GM18870 (cell line): Measurements from ENCODE around the gene SPDYE16.
A peak's percentile ranks its signal among the peaks of the same experiment; 100 is the strongest.
"Not testable (repeated sequence)": the region's sequence is repeated elsewhere in the genome, so short reads cannot be mapped to it uniquely, and the experiment has no call there.

Experiments used
- ATAC-seq: cut with Tn5 transposase; IDR thresholded peaks from one replicate; pipeline ENCODE4 v1.9.1; 2021; ENCODE audit warnings: moderate library complexity; ENCODE audit not compliant: unreplicated experiment

Gene SPDYE16

GRCh38 chr7:76549855-76550248, 6.8 kb upstream of the SPDYE16 start:
- not testable (repeated sequence) for ATAC-seq

- peak; percentile 98 for ATAC-seq
Observed at GRCh38 chr7:76549025-76549854, 6.1 kb upstream of the SPDYE16 start.

GRCh38 chr7:76531643-76532042, 11.5 kb downstream of the SPDYE16 start:
- ATAC-seq = not testable (repeated sequence)

GRCh38 chr7:76526183-76526582, 16.9 kb downstream of the SPDYE16 start:
- not testable (repeated sequence) for ATAC-seq

GRCh38 chr7:76516932-76517331, 26.2 kb downstream of the SPDYE16 start:
- ATAC-seq = not testable (repeated sequence)

- no peak for ATAC-seq
Observed at GRCh38 chr7:76515999-76516443, 27.1 kb downstream of the SPDYE16 start.

- no peak for ATAC-seq
Observed at GRCh38 chr7:76514926-76515771, 27.9 kb downstream of the SPDYE16 start.

- no peak for ATAC-seq
Observed at GRCh38 chr7:76513817-76514799, 29.0 kb downstream of the SPDYE16 start.

- ATAC-seq = no peak
Observed at GRCh38 chr7:76512941-76513816, 29.9 kb downstream of the SPDYE16 start.

GRCh38 chr7:76511911-76512885, 30.9 kb downstream of the SPDYE16 start:
- ATAC-seq = not testable (repeated sequence)

- not testable (repeated sequence) for ATAC-seq
Observed at GRCh38 chr7:76511200-76511910, 31.7 kb downstream of the SPDYE16 start.

- no peak for ATAC-seq
Observed at GRCh38 chr7:76509931-76510877, 32.9 kb downstream of the SPDYE16 start, which contains the start of gene UPK3B. TSS of gene UPK3B (plus strand) at chr7:76510552. CDS start at chr7:76510653, 101 bp downstream.

GRCh38 chr7:76507723-76508406, 35.2 kb downstream of the SPDYE16 start:
- ATAC-seq = no peak

- ATAC-seq = not testable (repeated sequence)
Observed at GRCh38 chr7:76506643-76507042, 36.5 kb downstream of the SPDYE16 start.

- ATAC-seq = no peak
Observed at GRCh38 chr7:76506081-76506440, 37.0 kb downstream of the SPDYE16 start.
